A204.1 (cell line): ENCODE measurements around the gene CLBA1.

Experiments used
- FAIRE-seq: peaks from 2 replicates; lab custom pipeline; 2012; peaks lifted over from hg19 to GRCh38; lab: Jason Lieb, UNC

CLBA1 gene

GRCh38 chr14:105005929-105006830 is 20.6 kb downstream of the CLBA1 start:
- FAIRE-seq, result no peak

GRCh38 chr14:105006831-105007592 is 21.4 kb downstream of the CLBA1 start:
- no peak for FAIRE-seq

GRCh38 chr14:105007593-105008264 is 22.1 kb downstream of the CLBA1 start:
- FAIRE-seq, result no peak

GRCh38 chr14:105010106-105010505 is 24.5 kb downstream of the CLBA1 start:
- no peak for FAIRE-seq

- FAIRE-seq, result no peak
Measured at GRCh38 chr14:105010891-105011291, 25.3 kb downstream of the CLBA1 start.

- FAIRE-seq, result no peak
Measured at GRCh38 chr14:105011312-105011990, 25.9 kb downstream of the CLBA1 start.

GRCh38 chr14:105012171-105012985 is 26.8 kb downstream of the CLBA1 start:
- FAIRE-seq, result no peak

- no peak for FAIRE-seq
Measured at GRCh38 chr14:105013150-105013785, 27.7 kb downstream of the CLBA1 start.

- no peak for FAIRE-seq
Measured at GRCh38 chr14:105014032-105014431, 28.4 kb downstream of the CLBA1 start.

- no peak for FAIRE-seq
Measured at GRCh38 chr14:105014631-105015030, 29.0 kb downstream of the CLBA1 start.

- no peak for FAIRE-seq
Measured at GRCh38 chr14:105015242-105015641, 29.7 kb downstream of the CLBA1 start.

GRCh38 chr14:105015905-105016304 is 30.3 kb downstream of the CLBA1 start:
- FAIRE-seq, result no peak

- no peak for FAIRE-seq
Measured at GRCh38 chr14:105018414-105018813, 32.8 kb downstream of the CLBA1 start.

GRCh38 chr14:105019861-105020814 is 34.5 kb downstream of the CLBA1 start:
- FAIRE-seq, result no peak

- no peak for FAIRE-seq
Measured at GRCh38 chr14:105020815-105021655, 35.4 kb downstream of the CLBA1 start, which contains the start of gene CDCA4. CDCA4 (minus strand) TSS chr14:105021083; CDS start chr14:105011929, 9,154 bp downstream.

- FAIRE-seq, result no peak
Measured at GRCh38 chr14:105021656-105022275, 36.2 kb downstream of the CLBA1 start.

- no peak for FAIRE-seq
Measured at GRCh38 chr14:105022276-105022670, 36.7 kb downstream of the CLBA1 start.

- no peak for FAIRE-seq
Measured at GRCh38 chr14:105023144-105023543, 37.6 kb downstream of the CLBA1 start.
